ENCODE measurements around the gene UBE2L5.

UBE2L5 gene

DNA sequence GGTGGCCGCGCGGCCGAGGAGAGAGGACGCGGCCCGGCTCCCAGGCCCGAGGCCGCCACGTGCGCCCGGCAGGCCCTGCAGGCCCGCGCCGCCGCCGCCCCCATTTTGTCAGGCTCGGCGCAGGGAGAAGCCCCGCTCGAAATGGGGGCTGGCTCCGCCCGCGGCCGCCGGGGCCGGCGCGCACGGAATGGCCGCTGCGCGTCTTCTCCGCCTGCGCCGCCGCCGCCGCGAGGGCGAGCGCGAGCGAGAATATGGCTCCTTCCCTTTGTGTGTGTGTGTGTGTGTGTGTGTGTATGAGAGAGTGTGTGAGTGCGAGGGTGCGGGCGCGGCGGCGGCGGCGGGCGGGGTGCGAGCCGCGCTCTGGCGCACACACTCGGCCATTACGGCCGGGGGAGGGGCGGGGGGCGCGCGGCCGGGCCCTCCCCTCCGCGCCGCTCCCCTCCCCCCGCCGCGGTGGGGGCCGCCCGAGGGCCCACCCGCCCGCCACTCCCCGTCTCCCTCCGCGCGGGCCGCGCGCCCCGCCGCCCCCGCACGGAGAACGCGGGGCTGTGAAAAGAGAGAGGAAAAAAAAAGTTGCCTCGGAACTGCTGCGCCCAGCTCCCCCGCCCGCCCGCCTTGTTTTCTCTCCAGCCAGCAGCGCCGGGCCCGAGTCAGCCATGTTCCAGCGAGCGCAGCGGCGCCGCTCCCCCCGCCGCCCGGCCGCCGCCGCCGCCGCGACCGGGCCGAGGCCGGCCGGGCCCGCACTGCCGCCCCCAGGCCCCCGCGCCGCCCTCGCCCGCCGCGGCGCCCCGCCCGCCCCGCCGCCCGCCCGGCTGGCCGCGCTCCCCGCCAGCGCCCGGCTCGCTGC, 42.4 kb downstream of the UBE2L5 start:
- Histone ChIP-seq H3K9ac (ENCODE audit: low read depth, low read length) (peak overlapping the region; percentile 83), H3K9me3 (ENCODE audit: insufficient read depth, low read length, severe bottlenecking) (no peaks in the 10 kb centered on the region), H3K4me3 (ENCODE audit: low read depth in 1 of 2, low read length in 2 of 2) (peak overlapping the region; percentile 59 to 69; a peak in 3 of 4 replicates), H3K79me2 (ENCODE audit: insufficient read depth, low read length) (peaks cover 56% of the 10 kb centered on the region), H3K4me1 (ENCODE audit: insufficient read depth, low read length) (peaks cover 42% of the 10 kb centered on the region), H2AFZ (ENCODE audit: low read depth, low read length) (no peak overlapping the region), H3K4me2 (ENCODE audit: insufficient read depth, low read length) (peak overlapping the region; percentile 63), H3K27ac (ENCODE audit: low read length) (peak overlapping the region; percentile 82), H4K20me1 (ENCODE audit: insufficient read depth, low read length) (peaks cover 24% of the 10 kb centered on the region), H3K27me3 (ENCODE audit: insufficient read depth, low read length, poor library complexity) (no peaks in the 10 kb centered on the region), H3K36me3 (ENCODE audit: insufficient read depth, low read length) (peaks cover 37% of the 10 kb centered on the region)
- DNase-seq (peak; percentile 81), ATAC-seq (ENCODE audit: insufficient read depth, low read depth) (peak; percentile 29)
- TF ChIP-seq EZH2 (IDR thresholded peaks at IDR 0.05; ENCODE audit: borderline replicate concordance, low read depth, low read length, severe bottlenecking) = no peak
- TF ChIP-seq, protein P1, sequence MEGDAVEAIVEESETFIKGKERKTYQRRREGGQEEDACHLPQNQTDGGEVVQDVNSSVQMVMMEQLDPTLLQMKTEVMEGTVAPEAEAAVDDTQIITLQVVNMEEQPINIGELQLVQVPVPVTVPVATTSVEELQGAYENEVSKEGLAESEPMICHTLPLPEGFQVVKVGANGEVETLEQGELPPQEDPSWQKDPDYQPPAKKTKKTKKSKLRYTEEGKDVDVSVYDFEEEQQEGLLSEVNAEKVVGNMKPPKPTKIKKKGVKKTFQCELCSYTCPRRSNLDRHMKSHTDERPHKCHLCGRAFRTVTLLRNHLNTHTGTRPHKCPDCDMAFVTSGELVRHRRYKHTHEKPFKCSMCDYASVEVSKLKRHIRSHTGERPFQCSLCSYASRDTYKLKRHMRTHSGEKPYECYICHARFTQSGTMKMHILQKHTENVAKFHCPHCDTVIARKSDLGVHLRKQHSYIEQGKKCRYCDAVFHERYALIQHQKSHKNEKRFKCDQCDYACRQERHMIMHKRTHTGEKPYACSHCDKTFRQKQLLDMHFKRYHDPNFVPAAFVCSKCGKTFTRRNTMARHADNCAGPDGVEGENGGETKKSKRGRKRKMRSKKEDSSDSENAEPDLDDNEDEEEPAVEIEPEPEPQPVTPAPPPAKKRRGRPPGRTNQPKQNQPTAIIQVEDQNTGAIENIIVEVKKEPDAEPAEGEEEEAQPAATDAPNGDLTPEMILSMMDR (IDR thresholded peaks at IDR 0.05; ENCODE audit: borderline replicate concordance, extremely low read depth, low read length, poor library complexity, severe bottlenecking) = no peak

DNA sequence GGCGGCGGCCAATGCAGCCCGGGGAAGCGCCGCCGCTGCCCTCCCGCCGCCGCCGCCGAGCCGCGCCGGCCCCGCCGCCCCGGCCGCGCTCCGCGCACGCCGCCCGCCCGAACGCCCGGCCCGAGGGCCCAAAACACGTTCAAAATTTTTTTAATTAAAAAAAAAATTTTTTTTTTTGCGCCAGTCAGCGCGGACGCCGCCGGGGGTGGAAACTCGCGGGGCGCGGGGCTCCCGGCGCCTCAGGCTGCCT, 43.0 kb downstream of the UBE2L5 start:
- no peak overlapping the region for H3K4me2 ChIP-seq (ENCODE audit: insufficient read depth, low read length)
- ATAC-seq (ENCODE audit: insufficient read depth, low read depth) = no peak
- H3K9ac ChIP-seq (ENCODE audit: low read depth, low read length) = peak overlapping the region; percentile 88
- H3K27me3 ChIP-seq (ENCODE audit: insufficient read depth, low read length, poor library complexity) = no peaks in the 10 kb centered on the region
- peaks cover 24% of the 10 kb centered on the region for H4K20me1 ChIP-seq (ENCODE audit: insufficient read depth, low read length)
- H3K9me3 ChIP-seq (ENCODE audit: insufficient read depth, low read length, severe bottlenecking) = no peaks in the 10 kb centered on the region
- H3K36me3 ChIP-seq (ENCODE audit: insufficient read depth, low read length) = peaks cover 33% of the 10 kb centered on the region
- peak overlapping the region; percentile 46 to 59; a peak in 3 of 4 replicates for H3K4me3 ChIP-seq (ENCODE audit: low read depth in 1 of 2, low read length in 2 of 2)
- peak overlapping the region; percentile 88 for H3K27ac ChIP-seq (ENCODE audit: low read length)
- no peak overlapping the region for H2AFZ ChIP-seq (ENCODE audit: low read depth, low read length)
- DNase-seq = no peak
- peaks cover 56% of the 10 kb centered on the region for H3K79me2 ChIP-seq (ENCODE audit: insufficient read depth, low read length)
- no peak for TF ChIP-seq EZH2 (IDR thresholded peaks at IDR 0.05; ENCODE audit: borderline replicate concordance, low read depth, low read length, severe bottlenecking)
- TF ChIP-seq, protein P1 (IDR thresholded peaks at IDR 0.05; ENCODE audit: borderline replicate concordance, extremely low read depth, low read length, poor library complexity, severe bottlenecking) = no peak
- H3K4me1 ChIP-seq (ENCODE audit: insufficient read depth, low read length) = peaks cover 42% of the 10 kb centered on the region

DNA sequence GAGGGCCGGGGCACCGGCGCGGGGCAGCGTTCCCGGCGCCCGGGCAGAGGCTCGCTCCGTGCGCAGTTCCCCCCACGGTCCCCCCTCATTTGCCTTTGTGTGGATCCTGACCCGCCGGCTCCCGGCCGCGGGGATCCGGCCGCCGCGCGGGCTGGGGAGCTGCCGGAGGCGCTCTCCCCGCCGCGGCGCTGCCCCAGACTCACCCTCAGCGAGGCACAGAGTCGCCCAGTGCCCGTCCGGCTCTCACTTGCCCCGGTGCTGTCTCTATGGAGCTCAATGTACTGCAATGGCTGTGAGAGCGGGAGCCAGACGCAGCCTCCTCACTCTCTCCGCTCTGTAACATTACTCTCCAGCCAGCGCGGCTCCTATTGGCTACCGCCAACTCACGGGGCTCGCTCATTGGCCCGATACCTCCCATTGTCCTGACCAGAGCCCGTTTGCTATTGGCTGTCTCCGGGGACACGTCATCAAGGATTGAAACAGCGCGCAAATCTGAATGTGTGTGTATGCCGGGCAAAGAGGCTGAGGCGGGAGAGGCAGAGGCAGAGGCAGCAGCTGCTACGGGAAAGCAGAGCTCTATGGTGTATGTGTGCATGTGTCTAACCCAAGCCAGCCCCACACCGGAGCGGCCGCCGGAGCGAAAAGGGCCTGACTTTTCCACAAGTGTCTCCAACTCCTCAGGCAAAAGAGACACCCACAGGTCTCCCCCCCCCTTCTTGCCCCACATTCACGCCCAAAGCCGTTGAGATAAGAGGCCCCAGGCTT, 43.5 kb downstream of the UBE2L5 start, which contains the start of gene HMGB1:
HMGB1 (minus strand) TSS at position 344 of the 765 bp plus-strand sequence. CDS start 2,256 bp downstream, outside the sequence.
- peaks cover 24% of the 10 kb centered on the region for H4K20me1 ChIP-seq (ENCODE audit: insufficient read depth, low read length)
- H3K27ac ChIP-seq (ENCODE audit: low read length) = peak within 1 kb of the TSS; percentile 97
- TF ChIP-seq, protein P1 (IDR thresholded peaks at IDR 0.05; ENCODE audit: borderline replicate concordance, extremely low read depth, low read length, poor library complexity, severe bottlenecking) = no peak
- no peak for TF ChIP-seq EZH2 (IDR thresholded peaks at IDR 0.05; ENCODE audit: borderline replicate concordance, low read depth, low read length, severe bottlenecking)
- H3K9ac ChIP-seq (ENCODE audit: low read depth, low read length) = peak within 1 kb of the TSS; percentile 88
- DNase-seq = peak; percentile 99
- peak; percentile 89 for ATAC-seq (ENCODE audit: insufficient read depth, low read depth)
- H2AFZ ChIP-seq (ENCODE audit: low read depth, low read length) = peak within 1 kb of the TSS; percentile 62
- H3K9me3 ChIP-seq (ENCODE audit: insufficient read depth, low read length, severe bottlenecking) = no peaks in the 10 kb centered on the region
- H3K4me3 ChIP-seq (ENCODE audit: low read depth in 1 of 2, low read length in 2 of 2) = peak within 1 kb of the TSS; percentile 46 to 69; a peak in 3 of 4 replicates
- H3K36me3 ChIP-seq (ENCODE audit: insufficient read depth, low read length) = peaks cover 33% of the 10 kb centered on the region
- H3K4me1 ChIP-seq (ENCODE audit: insufficient read depth, low read length) = peaks cover 42% of the 10 kb centered on the region
- no peaks in the 10 kb centered on the region for H3K27me3 ChIP-seq (ENCODE audit: insufficient read depth, low read length, poor library complexity)
- H3K4me2 ChIP-seq (ENCODE audit: insufficient read depth, low read length) = peak within 1 kb of the TSS; percentile 81
- H3K79me2 ChIP-seq (ENCODE audit: insufficient read depth, low read length) = peaks cover 56% of the 10 kb centered on the region
